GM19397 (cell line): Measurements from ENCODE around the gene SPTLC3.

Experiments used
- ATAC-seq: cut with Tn5 transposase; IDR thresholded peaks from one replicate; pipeline ENCODE4 v1.9.1; 2021; ENCODE audit warnings: mild to moderate bottlenecking, moderate library complexity; ENCODE audit not compliant: unreplicated experiment

SPTLC3 gene

DNA sequence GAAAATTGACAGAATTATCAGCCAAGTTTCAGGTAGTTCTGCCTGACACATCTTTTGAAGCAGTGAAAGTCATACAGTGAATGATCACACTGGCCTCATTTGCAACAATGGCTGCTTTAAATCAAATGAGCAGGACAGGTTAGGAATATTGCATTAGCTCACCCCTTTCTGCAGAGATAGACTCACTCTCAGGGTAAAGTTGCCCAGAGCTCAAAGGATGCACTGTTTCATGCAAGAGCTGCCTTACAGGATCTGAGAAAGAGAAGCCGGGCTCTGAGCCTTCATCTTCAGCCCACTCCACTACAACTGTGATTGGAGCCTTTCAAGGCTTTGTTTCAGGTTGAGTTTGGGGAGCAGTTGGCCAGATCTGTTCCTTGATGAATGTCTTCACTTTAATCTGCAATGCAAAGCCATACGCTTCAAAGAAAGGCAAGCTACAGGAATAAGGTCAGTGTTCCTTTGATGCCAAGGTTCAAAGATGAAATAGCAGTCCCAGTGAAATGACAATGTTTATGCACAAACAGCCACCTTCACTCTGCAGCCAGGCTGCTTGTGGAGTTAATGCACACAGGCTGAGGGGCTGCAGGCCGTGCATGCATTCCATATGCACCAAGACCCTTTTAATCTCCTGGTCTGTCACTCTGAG, 121.4 kb downstream of the SPTLC3 start:
- ATAC-seq, result no peak

DNA sequence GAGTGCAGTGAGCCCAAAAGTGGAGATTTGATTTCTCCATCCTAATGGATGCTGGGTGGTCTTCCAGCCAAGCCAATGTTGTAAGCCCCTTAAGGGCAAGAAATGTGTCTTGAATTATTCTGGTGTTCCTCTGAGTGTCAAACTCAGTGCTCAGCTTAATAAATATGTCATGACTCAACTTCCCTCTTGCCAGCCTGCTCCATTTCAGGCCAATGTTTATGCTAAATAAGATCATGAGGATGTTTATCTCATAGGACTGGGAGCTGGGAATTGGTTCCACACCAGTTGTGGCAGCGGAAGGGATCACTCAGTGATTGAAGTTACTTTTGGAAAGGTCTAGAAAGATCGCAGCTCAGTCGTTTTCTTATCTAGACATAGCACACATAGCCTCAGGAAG, 121.9 kb downstream of the SPTLC3 start:
- ATAC-seq, result no peak

DNA sequence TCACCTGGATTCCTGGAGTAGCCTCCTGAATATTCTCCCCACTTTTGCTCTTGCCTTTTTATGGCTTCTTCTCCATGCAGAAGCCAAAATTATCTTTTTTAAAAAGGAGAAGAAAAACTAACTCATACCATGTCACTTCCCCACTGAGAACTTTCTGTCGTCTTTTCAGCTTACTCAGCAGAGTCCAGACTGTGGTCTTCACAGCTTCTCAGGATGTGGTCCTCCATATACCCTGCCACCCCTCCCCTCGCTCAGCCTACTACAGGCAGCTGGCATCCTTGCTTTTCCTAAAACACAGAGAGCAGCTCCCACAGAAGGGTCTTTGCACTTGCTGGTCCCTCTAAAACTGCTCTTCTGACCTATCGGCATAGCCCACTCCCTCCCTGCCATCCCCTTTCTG, 122.9 kb downstream of the SPTLC3 start:
- no peak for ATAC-seq

DNA sequence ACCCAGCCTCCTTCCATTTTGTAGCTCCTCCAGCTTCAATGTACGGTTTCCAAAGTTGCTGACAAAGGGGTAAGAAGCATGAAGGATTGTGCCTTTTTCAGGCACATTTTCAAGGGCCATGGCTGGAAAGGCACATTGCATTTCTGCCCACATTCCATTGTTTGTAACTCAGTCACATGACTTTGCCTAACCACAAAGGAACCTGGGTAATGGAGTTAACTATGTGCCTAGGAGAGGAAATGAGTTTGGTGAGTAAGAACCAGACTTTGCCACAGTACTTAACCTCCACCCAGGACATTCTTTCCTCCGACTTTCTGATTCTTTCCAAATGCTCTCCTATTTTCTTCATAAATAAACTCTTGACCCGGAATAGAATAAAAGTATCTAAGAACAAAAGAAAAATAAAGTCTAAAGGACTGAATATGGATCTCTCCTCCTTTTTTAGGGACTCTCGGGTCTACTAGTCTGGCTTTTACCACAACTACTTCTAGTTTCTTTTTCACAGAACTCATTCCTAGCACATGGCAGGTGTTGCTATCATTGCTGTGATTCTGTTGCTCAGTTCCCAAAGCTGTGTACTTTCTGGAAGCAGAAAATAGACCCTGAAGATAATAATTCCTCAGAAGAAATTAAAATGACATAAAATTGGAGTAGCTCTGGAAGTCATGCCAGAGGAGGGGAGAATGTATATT, 130.8 kb downstream of the SPTLC3 start:
- no peak for ATAC-seq

GRCh38 chr20:13140201-13140600, 131.4 kb downstream of the SPTLC3 start:
- ATAC-seq, result no peak

GRCh38 chr20:13140775-13141174, 132.0 kb downstream of the SPTLC3 start:
- ATAC-seq, result no peak

- ATAC-seq, result no peak
These were observed 132.8 kb downstream of the SPTLC3 start for GRCh38 chr20:13141546-13141945.

- ATAC-seq, result no peak
These were observed 133.4 kb downstream of the SPTLC3 start for GRCh38 chr20:13142143-13142542.

GRCh38 chr20:13147071-13147963, 138.5 kb downstream of the SPTLC3 start:
- no peak for ATAC-seq

DNA sequence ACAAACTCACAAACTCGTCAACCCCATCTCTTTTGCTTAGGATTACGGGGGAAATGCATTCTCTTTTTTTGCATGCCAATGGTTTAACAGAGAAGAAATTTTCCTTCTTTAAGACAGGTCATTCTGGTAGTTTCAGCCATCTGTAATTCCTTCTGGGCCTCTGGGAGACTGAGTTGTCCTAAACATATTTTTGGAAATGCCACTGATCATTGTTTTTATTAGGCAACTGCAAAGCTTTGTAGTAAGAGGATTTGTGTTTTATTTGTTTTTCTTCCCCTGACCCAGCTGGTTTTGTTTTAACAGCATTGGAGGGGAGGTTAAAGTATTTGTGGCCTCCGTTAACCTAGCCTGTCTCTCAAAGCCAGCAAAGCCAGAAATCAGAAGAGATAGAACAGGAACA, 139.2 kb downstream of the SPTLC3 start:
- no peak for ATAC-seq

DNA sequence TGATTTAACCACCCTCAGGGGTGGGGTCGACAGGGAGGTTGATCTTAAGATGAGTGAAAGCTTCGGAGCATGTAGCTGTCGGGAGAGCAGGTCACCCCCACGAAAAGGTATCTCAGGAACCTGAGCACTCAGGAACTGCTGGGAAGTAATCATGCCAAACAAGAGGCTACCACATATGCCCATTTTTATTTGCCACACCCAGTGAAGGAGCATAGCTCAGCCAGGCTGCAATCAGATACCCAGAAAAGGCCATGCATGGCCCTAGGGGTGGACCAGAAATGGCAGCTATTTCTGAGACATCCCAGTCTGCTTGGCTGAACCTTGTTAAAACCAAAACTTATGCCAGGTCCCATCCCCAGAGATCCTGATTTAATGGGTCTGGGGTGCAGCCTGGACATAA, 139.6 kb downstream of the SPTLC3 start:
- no peak for ATAC-seq

DNA sequence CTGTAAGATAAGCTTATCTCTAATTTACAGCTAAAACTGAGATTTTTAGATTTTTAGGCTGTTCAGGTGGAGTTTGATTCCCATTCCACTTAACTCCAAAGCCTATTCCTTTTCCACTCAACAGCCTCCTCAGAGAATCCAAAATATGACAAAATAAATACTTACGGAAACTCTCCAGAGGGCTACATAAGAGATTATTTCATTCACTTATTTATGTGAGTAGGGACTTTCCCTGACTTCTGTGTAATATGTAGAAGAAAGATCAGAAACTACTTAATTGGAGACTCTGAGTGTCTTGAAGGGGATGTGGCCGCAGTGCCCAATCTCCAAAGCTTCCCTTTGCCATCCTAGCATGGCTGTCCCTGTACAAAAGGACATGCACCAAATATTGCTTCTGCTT, 140.2 kb downstream of the SPTLC3 start:
- no peak for ATAC-seq

DNA sequence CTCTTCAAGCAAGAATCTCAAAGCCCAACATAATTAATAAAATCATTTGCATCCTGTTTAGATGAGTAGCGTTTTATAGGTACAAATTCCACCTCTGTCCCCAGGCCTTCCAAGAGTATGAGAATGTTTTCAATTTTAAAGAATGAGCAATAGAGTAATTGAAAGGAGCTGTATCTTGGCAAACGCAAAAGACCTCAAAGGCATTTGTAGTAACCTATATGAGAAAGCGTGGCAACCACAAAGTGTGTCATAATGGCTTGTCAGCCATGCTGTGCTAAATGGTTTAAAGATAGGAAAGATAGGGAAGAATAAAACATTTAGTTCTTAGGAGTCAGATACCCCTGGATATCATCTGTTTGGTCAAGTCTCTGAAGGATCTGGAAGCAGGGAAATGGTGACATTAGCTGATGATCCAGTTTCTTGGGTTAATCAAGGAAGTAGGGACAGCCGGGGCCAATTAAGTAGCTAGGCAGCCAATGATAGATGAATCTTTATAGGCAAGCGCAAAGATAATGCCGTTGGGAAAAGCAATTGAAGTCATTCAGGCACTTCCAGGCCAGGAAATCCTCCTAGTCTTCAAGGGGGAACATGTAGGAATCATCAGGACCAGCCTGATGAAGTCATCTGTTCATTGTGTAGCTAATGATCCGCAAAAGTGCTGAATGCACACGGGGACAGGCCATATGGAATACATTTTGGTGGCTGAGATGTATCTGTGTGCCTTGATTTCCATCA, 140.8 kb downstream of the SPTLC3 start:
- ATAC-seq, result no peak

GRCh38 chr20:13158369-13158768, 149.6 kb downstream of the SPTLC3 start:
- no peak for ATAC-seq

GRCh38 chr20:13159889-13160288, 151.1 kb downstream of the SPTLC3 start:
- no peak for ATAC-seq

- no peak for ATAC-seq
These were observed 156.4 kb downstream of the SPTLC3 start for GRCh38 chr20:13165203-13165602.

GRCh38 chr20:13166011-13166410, 157.2 kb downstream of the SPTLC3 start:
- no peak for ATAC-seq

- ATAC-seq, result no peak
These were observed 157.7 kb downstream of the SPTLC3 start for GRCh38 chr20:13166437-13166836.

GRCh38 chr20:13169086-13169485, 160.3 kb downstream of the SPTLC3 start:
- no peak for ATAC-seq

GRCh38 chr20:13170771-13171170, 162.0 kb downstream of the SPTLC3 start:
- no peak for ATAC-seq

- ATAC-seq, result no peak
These were observed 164.4 kb downstream of the SPTLC3 start for GRCh38 chr20:13173201-13173600.
